Forelimb muscle (tissue), 1 donor: Measurements from ENCODE around the gene KCND3. TPM values are rescaled to one million over a fixed set of nuclear protein-coding genes. Genes with fewer than 3 reads are reported as not detected.

Experiments used
- DNase-seq: peaks from one replicate; pipeline ENCODE4 v3.0.0-alpha.2; 2013; ENCODE audit warnings: low read depth
- polyA plus RNA-seq: library from polyadenylated mRNA; unstranded; fragments of 120-200 nt; gene quantifications from one replicate; pipeline ENCODE4 v1.2.1, GENCODE V29; 2013; ENCODE audit not compliant: insufficient read length

Gene KCND3
- polyA plus RNA-seq, 1 donor = 1.5 TPM

- no peak for DNase-seq
Observed at GRCh38 chr1:111920221-111921024, 69.0 kb downstream of the KCND3 start.

- no peak for DNase-seq
Observed at GRCh38 chr1:111911776-111912515, 77.5 kb downstream of the KCND3 start.

GRCh38 chr1:111911061-111911460, 78.4 kb downstream of the KCND3 start:
- DNase-seq = no peak

- DNase-seq = no peak
Observed at GRCh38 chr1:111909030-111909429, 80.4 kb downstream of the KCND3 start.

GRCh38 chr1:111908011-111908621, 81.4 kb downstream of the KCND3 start:
- no peak for DNase-seq

- DNase-seq = no peak
Observed at GRCh38 chr1:111907321-111907720, 82.1 kb downstream of the KCND3 start.

GRCh38 chr1:111906816-111907215, 82.7 kb downstream of the KCND3 start:
- DNase-seq = no peak

GRCh38 chr1:111906111-111906510, 83.4 kb downstream of the KCND3 start:
- DNase-seq = no peak

- DNase-seq = no peak
Observed at GRCh38 chr1:111904478-111905218, 84.8 kb downstream of the KCND3 start.

- no peak for DNase-seq
Observed at GRCh38 chr1:111903871-111904449, 85.5 kb downstream of the KCND3 start.

GRCh38 chr1:111903148-111903870, 86.2 kb downstream of the KCND3 start:
- no peak for DNase-seq

GRCh38 chr1:111895469-111895868, 94.0 kb downstream of the KCND3 start:
- no peak for DNase-seq

GRCh38 chr1:111895017-111895416, 94.5 kb downstream of the KCND3 start:
- DNase-seq = no peak

GRCh38 chr1:111894497-111894896, 95.0 kb downstream of the KCND3 start:
- DNase-seq = no peak

GRCh38 chr1:111891566-111891965, 97.9 kb downstream of the KCND3 start:
- no peak for DNase-seq

GRCh38 chr1:111888740-111889376, 100.6 kb downstream of the KCND3 start:
- DNase-seq = no peak

- DNase-seq = no peak
Observed at GRCh38 chr1:111887875-111888274, 101.6 kb downstream of the KCND3 start.

GRCh38 chr1:111887385-111887784, 102.1 kb downstream of the KCND3 start:
- DNase-seq = no peak

- no peak for DNase-seq
Observed at GRCh38 chr1:111886741-111887140, 102.7 kb downstream of the KCND3 start.

GRCh38 chr1:111884772-111885443, 104.6 kb downstream of the KCND3 start:
- no peak for DNase-seq
